Measurements from ENCODE around the gene PLEKHG7. TPM values are rescaled to one million over a fixed set of nuclear protein-coding genes. Genes with fewer than 3 reads are reported as not detected.

The PLEKHG7 gene
- total RNA-seq, 2 donors from 2014 or later, result not detected

DNA sequence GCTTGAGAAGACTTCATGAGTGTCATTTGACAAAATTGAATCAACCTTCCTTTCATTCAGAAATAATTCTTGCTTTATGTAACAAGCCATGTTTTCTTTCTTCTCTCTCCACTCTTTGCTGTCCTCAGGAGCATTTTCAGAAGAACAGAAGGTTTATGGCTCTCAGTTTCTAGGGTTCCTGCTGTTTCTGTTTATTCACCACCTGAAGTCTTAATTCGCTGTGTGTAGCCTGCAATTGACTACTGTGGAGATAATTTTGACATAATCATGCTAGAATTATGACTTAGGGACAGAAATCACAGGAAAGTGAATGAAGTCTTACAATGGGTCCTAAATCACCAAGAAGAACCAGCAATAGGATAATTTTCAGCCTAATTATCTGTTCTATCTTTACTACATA, 7.2 kb upstream of the PLEKHG7 start:
- H3K4me3 ChIP-seq, result no peak overlapping the region
- H3K9me3 ChIP-seq, result no peaks in the 10 kb centered on the region
- TF ChIP-seq, protein P1, sequence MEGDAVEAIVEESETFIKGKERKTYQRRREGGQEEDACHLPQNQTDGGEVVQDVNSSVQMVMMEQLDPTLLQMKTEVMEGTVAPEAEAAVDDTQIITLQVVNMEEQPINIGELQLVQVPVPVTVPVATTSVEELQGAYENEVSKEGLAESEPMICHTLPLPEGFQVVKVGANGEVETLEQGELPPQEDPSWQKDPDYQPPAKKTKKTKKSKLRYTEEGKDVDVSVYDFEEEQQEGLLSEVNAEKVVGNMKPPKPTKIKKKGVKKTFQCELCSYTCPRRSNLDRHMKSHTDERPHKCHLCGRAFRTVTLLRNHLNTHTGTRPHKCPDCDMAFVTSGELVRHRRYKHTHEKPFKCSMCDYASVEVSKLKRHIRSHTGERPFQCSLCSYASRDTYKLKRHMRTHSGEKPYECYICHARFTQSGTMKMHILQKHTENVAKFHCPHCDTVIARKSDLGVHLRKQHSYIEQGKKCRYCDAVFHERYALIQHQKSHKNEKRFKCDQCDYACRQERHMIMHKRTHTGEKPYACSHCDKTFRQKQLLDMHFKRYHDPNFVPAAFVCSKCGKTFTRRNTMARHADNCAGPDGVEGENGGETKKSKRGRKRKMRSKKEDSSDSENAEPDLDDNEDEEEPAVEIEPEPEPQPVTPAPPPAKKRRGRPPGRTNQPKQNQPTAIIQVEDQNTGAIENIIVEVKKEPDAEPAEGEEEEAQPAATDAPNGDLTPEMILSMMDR (IDR thresholded peaks at IDR 0.05), result no peak

DNA sequence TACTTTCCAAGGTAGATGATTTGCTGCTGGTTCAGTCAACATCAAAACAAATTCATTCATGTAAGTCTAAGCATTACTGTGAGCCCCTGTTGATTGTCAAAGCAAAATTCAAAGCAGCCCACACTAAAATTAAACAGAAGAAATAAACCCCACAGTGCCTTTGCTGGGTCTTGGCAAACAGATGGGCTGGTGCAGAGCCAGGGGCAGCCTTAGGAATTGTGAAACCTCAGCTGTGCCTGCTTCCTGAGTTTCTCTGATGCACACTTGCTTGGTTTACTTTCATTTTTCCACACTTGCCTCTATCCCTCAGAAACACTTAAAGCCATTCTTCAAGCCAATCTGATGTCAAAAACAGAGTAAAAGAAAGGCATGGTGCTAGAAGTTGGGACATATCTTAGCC, 6.6 kb upstream of the PLEKHG7 start:
- H3K36me3 ChIP-seq, result no peaks in the 10 kb centered on the region
- no peaks in the 10 kb centered on the region for H3K27me3 ChIP-seq (replicated peaks; ENCODE audit: insufficient read depth)
- no peak overlapping the region for H3K27ac ChIP-seq
- ATAC-seq (ENCODE audit: insufficient number of reproducible peaks, low FRiP score, low read depth) (no peak), DNase-seq (ENCODE audit: low spot score) (no peak)
- no peaks in the 10 kb centered on the region for H3K4me1 ChIP-seq (ENCODE audit: control insufficient read depth in 1 of 2, low read depth in 2 of 2)
- TF ChIP-seq, protein P1 (IDR thresholded peaks at IDR 0.05), result no peak
- H3K9me3 ChIP-seq, result no peaks in the 10 kb centered on the region
- H3K4me3 ChIP-seq, result peak overlapping the region; percentile 25

More for the DNA sequence above, 7.2 kb upstream of the PLEKHG7 start:
- Histone ChIP-seq H3K4me1 (ENCODE audit: control insufficient read depth in 1 of 2, low read depth in 2 of 2) (no peaks in the 10 kb centered on the region), H3K27ac (no peak overlapping the region), H3K27me3 (replicated peaks; ENCODE audit: insufficient read depth) (no peaks in the 10 kb centered on the region), H3K36me3 (no peaks in the 10 kb centered on the region)
- no peak for ATAC-seq (ENCODE audit: insufficient number of reproducible peaks, low FRiP score, low read depth)
- no peak for DNase-seq (ENCODE audit: low spot score)

DNA sequence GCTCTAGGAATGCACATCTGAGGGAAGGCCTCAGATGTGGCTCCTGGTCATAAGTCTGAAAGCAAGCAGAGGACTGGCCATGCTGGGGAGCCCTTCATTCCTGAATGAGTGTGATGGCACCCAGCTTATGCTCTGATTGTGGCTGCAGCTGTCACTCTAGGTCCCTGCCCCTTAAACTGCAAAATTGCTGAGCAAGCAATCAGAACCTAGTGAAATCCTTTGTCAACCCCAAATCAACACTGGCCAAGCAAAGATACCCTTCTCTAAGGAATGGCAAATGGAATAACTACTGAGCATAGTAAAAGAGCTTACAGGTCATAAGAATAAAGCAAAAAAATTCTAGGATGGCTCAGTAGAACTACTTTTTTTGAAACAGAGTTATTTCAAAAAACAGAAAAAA, 4.3 kb upstream of the PLEKHG7 start:
- H3K36me3 ChIP-seq, result no peaks in the 10 kb centered on the region
- H3K9me3 ChIP-seq, result no peaks in the 10 kb centered on the region
- H3K4me1 ChIP-seq (ENCODE audit: control insufficient read depth in 1 of 2, low read depth in 2 of 2), result no peaks in the 10 kb centered on the region
- no peak for ATAC-seq (ENCODE audit: insufficient number of reproducible peaks, low FRiP score, low read depth)
- H3K27ac ChIP-seq, result no peak overlapping the region
- no peak overlapping the region for H3K4me3 ChIP-seq
- H3K27me3 ChIP-seq (replicated peaks; ENCODE audit: insufficient read depth), result no peaks in the 10 kb centered on the region
- TF ChIP-seq, protein P1 (IDR thresholded peaks at IDR 0.05), result no peak
- no peak for DNase-seq (ENCODE audit: low spot score)

DNA sequence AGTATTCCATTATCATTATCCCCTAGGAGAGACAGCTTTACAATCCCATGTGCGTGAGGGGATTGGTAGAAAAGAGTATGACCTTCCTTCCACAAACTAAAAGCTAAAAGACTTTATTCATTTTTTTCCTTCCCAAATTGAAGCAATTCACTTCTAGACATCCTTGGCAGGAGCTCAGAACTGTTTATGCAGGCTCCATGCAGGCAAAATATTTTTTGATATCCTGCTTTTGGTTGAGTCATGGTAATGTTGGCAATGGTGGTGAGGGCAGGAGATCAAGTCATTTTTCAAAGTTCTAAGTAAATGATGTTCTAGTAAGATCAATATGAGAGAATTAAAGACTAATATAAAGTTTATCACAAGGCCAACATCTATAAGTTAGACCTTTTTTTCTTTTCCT, 1.3 kb upstream of the PLEKHG7 start:
- ATAC-seq (ENCODE audit: insufficient number of reproducible peaks, low FRiP score, low read depth) (no peak), DNase-seq (ENCODE audit: low spot score) (no peak)
- Histone ChIP-seq H3K9me3 (no peaks in the 10 kb centered on the region), H3K36me3 (no peaks in the 10 kb centered on the region), H3K4me3 (no peak overlapping the region), H3K27me3 (replicated peaks; ENCODE audit: insufficient read depth) (no peaks in the 10 kb centered on the region), H3K4me1 (ENCODE audit: control insufficient read depth in 1 of 2, low read depth in 2 of 2) (no peaks in the 10 kb centered on the region), H3K27ac (no peak overlapping the region)
- TF ChIP-seq, protein P1 (IDR thresholded peaks at IDR 0.05), result no peak

DNA sequence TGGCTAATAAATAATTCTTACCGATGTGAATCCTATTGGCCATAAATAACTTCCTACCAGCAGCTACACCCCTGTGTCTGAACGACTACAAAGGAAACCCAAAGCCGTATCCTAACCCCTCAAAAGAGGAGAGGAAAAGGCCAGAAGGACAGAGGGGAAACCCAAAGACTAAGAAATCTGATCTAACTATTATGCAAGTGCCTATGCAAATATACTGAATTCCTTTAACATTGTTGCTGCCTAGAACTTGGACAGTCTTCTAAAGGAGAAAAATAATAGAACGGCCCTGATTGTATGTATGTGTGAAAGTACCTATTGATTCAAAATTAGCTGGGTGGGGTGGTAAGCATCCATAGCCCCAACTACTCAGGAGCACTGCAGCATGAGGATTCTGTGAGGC, 997 bp downstream of the PLEKHG7 start:
- H3K27ac ChIP-seq, result no peak overlapping the region
- ATAC-seq (ENCODE audit: insufficient number of reproducible peaks, low FRiP score, low read depth) (no peak), DNase-seq (ENCODE audit: low spot score) (no peak)
- no peak overlapping the region for H3K4me3 ChIP-seq
- H3K36me3 ChIP-seq, result no peaks in the 10 kb centered on the region
- H3K27me3 ChIP-seq (replicated peaks; ENCODE audit: insufficient read depth), result no peaks in the 10 kb centered on the region
- H3K9me3 ChIP-seq, result no peaks in the 10 kb centered on the region
- no peaks in the 10 kb centered on the region for H3K4me1 ChIP-seq (ENCODE audit: control insufficient read depth in 1 of 2, low read depth in 2 of 2)
- TF ChIP-seq, protein P1 (IDR thresholded peaks at IDR 0.05), result no peak

Measured in thoracic aorta (tissue), 2 donors.